DLD1 (cell line): Measurements from ENCODE around the gene SLC4A11.
"Not testable (repeated sequence)": the region's sequence is repeated elsewhere in the genome, so short reads cannot be mapped to it uniquely, and the experiment has no call there.

ENCODE experiments used
- in situ Hi-C: cut with HindIII; loops from 2 replicates; pipeline ENCODE4 v1.10.0; 2017; ENCODE audit warnings: low sequenced_read_pairs

Gene SLC4A11

GRCh38 chr20:3229158-3229557 lies 9.8 kb downstream of the SLC4A11 start:
- in situ Hi-C loops: no loop called here

- in situ Hi-C loops: no loop called here
These were observed 10.3 kb downstream of the SLC4A11 start for GRCh38 chr20:3228750-3229032.

- in situ Hi-C loops: no loop called here
These were observed 10.8 kb downstream of the SLC4A11 start for GRCh38 chr20:3227936-3228749.

DNA sequence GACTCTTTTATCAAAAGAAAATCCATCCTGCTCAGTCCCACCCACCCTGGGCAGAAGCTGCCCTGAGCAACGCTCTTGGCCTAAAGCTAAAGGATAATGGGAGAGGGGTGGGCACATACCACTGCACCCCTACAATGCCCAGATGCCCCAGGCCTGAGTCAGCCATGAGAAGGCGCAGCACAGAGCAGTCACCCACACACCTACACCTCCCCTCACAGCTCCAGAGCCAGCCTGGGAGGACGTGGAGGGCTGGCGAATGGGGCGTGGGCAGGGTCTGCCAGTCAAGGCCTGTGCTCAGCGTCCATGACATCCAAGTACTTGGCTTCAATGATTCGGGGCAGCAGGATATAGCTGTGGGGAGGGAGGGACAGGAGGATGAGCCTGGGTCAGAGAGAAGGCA lies 11.5 kb downstream of the SLC4A11 start:
- in situ Hi-C loops: no loop called here

- in situ Hi-C loops: no loop called here
These were observed 12.1 kb downstream of the SLC4A11 start for GRCh38 chr20:3226864-3227263.

DNA sequence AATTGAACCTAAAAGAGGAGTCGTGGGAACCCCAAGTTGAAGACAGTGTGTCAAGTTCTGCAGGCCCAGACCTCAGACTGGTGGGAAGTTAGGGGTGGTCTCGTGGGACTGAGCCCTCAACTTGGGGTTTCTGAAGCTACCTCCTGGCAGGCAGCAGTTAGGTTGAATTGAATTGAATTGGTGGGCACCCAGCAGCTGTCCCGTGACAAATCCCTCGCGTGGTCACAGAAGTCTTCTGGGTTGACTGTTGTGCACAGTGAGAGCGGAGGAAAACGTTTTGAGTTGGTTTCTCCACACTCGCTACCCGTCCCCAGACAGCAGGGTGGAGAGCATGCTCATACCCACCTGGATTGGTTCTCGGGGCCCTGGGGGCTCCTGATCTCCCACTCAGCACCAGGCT lies 12.9 kb downstream of the SLC4A11 start:
- in situ Hi-C loops: no loop called here

- in situ Hi-C loops: no loop called here
These were observed 14.1 kb downstream of the SLC4A11 start for GRCh38 chr20:3224681-3225421.

DNA sequence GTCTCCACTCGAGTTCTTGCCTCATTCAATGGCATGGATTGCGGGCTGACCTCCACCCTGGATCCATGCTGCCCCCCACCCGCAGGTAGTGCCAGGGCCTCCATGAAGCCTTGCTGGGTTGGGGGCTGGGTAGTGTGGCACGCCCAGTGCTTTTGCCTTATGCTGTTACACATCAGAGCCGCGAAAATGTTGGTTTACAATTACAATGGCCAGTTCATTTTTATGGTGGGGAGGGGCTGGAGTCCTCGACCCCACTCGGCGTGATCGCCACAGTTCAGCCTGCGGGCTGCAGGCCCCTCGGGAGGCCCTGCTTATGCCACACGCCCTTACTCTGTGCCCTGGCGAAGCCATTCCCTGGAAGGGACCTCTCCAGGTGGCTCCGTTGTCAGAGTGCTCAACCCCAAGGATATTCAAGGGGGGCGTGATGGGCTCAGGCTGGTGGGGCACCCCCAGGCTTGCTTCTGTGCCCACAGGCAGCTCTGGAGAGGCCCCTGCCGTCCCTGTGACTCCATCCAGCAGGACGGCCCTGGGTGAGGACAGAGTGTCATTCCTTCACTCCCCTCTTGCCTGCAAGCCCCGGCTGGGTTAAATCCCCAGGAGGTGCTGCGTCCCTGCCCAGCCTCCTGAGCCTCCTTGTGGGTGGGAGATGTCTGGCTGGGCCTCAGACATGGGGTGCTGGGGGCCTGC lies 14.9 kb downstream of the SLC4A11 start:
- in situ Hi-C loops: no loop called here

DNA sequence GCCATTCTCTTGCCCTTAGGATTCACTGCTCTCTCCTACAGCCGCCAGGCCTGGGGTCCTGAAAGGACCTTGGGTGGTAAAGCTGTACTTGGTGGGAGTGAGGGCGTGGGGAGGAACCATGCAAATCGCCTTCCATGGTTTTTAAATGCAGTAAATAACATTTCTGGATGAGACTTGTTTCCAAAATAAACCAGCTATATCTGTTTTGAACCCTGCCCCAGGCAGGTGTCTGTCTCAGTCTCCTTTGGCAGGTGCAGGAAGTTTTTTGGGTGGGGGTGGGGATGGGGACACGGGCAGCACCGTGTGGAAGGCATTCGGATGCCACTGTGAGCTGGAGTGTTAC lies 15.4 kb downstream of the SLC4A11 start:
- in situ Hi-C loops: no loop called here

- in situ Hi-C loops: no loop called here
These were observed 16.1 kb downstream of the SLC4A11 start for GRCh38 chr20:3222635-3223600.

DNA sequence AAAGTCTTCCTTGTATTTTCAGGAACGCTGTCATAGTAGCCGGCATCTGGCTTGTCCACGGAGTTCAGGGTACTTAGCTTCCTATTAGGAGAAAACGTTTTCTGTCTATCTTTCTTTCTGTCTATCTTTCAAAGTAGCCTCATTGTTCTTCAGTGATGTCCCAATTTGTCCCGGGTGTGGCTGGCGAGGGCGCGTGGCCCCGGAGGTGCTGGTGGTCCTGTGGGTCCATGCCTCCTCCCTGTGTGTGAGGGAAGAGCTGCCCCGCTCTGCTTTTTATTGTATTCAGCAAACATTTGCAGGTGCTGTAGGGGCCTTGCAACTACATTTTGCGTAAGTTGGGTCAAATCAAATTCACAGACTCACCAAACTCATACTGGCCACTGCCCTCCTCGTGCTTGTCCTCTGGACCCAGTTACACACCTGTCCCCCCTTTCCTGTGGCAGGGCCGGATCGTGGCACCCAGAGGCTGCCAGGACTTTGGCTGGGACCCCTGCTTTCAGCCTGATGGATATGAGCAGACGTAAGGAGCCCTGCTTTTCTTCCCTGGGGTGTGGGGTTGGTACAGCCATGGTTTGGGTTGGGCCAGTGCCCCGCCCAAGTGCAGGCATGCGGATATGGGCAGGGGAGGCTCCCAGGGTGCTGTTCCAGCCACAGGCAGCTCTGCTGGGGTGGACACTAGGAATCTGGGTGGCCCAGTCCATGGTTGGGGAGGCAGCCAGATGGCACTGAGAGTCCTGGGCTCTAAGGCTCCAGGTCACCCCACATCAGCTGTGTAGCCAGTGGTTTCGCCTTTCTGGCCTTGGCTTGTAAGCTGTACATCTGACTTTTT lies 17.4 kb downstream of the SLC4A11 start:
- in situ Hi-C loops: no loop called here

DNA sequence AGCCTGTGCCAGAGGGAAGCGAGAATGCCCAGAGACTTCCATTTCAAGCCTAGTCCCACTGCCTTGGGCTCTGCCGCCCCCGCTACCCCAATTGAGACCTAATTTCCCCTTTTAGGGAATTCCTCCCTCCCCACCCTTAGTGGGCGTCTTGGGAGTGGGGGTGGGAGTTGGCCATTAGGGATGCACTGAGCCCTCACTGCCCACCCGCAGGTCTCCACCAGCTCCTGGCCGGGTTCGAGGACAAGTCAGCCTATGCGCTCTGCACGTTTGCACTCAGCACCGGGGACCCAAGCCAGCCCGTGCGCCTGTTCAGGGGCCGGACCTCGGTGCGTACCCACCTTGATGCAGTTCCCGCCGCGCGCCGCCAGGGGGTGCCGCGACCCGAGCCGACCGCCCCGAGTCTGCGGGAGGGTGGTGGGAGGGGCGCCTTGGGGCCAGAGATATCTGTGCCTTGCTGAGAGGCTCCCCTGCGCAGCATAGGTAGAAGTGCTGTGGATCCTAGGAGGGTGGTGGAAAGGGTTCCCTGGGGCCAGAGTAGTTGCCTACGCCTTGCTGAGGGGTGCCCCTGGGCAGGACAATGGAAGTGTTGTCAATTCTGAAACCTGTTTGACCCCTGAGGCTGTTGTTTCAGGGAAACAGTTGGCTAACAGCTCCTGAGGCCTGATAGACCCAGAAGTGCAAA lies 20.5 kb downstream of the SLC4A11 start:
- in situ Hi-C loops: no loop called here

- in situ Hi-C loops: not testable (repeated sequence)
These were observed 23.6 kb downstream of the SLC4A11 start for GRCh38 chr20:3215359-3215917.

- in situ Hi-C loops: no loop called here
These were observed 25.8 kb downstream of the SLC4A11 start for GRCh38 chr20:3213226-3213625.

- in situ Hi-C loops: no loop called here
These were observed 28.6 kb downstream of the SLC4A11 start for GRCh38 chr20:3210346-3210745.

GRCh38 chr20:3209946-3210317 lies 29.1 kb downstream of the SLC4A11 start:
- in situ Hi-C loops: no loop called here

GRCh38 chr20:3209257-3209945 lies 29.6 kb downstream of the SLC4A11 start, which contains the start of gene ITPA:
Gene ITPA, plus strand, starts transcription at chr20:3209498. Its CDS starts 54 bp downstream, at chr20:3209552.
- in situ Hi-C loops: no loop called here

DNA sequence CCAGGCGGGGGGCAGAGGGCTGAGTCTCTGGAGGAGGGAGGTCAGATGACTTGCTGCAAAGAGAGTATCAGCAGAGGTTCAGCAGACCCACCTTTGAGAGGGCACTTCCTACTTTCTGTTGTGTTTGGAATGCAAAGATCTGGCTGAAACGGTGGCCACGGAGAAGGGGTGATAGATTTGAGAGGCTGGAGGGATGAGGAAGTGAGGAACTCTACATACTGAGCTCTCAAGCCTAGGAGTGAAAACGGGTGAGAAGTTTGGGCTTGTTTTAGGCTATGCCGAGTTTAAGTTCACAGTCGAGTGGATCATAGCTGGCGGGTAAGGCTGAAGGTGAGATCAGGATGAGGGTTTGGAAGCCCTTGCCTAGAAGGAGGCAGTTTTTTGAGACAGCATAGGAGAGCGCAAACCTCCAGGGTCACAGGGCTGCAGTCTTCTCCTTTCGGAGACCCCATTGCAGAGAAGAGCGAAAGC lies 30.2 kb downstream of the SLC4A11 start:
- in situ Hi-C loops: no loop called here
